NCI-H1417 treated with DMSO at 0.1 percent for 48 hours (cell line): ENCODE measurements around the gene CTRB2.

Source experiments
- DNase-seq: peaks from one replicate; lab custom pipeline; 2025; lab: John Stamatoyannopoulos, UW

Gene CTRB2

GRCh38 chr16:75206749-75207451 is at the start of gene CTRB2:
Gene CTRB2 (minus strand): TSS chr16:75207161. CDS start chr16:75207141, 20 bp downstream.
- no peak for DNase-seq

GRCh38 chr16:75256059-75256571 is 49.2 kb upstream of the CTRB2 start:
- no peak for DNase-seq

- DNase-seq = no peak
Measured at GRCh38 chr16:75254359-75254837, 47.4 kb upstream of the CTRB2 start.

- DNase-seq = no peak
Measured at GRCh38 chr16:75252946-75253911, 46.3 kb upstream of the CTRB2 start.

- no peak for DNase-seq
Measured at GRCh38 chr16:75252049-75252864, 45.3 kb upstream of the CTRB2 start.

- DNase-seq = peak; percentile 18
Measured at GRCh38 chr16:75251280-75252048, 44.5 kb upstream of the CTRB2 start, which contains the start of gene BCAR1. Gene BCAR1 (minus strand): TSS chr16:75251624. CDS start chr16:75251482, 142 bp downstream.

- DNase-seq = no peak
Measured at GRCh38 chr16:75250809-75251279, 43.9 kb upstream of the CTRB2 start.

- DNase-seq = no peak
Measured at GRCh38 chr16:75250089-75250808, 43.3 kb upstream of the CTRB2 start.

- no peak for DNase-seq
Measured at GRCh38 chr16:75249441-75249840, 42.5 kb upstream of the CTRB2 start.

GRCh38 chr16:75248536-75249380 is 41.8 kb upstream of the CTRB2 start:
- no peak for DNase-seq

GRCh38 chr16:75248142-75248535 is 41.2 kb upstream of the CTRB2 start:
- DNase-seq = no peak

- no peak for DNase-seq
Measured at GRCh38 chr16:75247249-75247648, 40.3 kb upstream of the CTRB2 start.

- no peak for DNase-seq
Measured at GRCh38 chr16:75246504-75247205, 39.7 kb upstream of the CTRB2 start.

- DNase-seq = no peak
Measured at GRCh38 chr16:75244844-75245758, 38.1 kb upstream of the CTRB2 start.

GRCh38 chr16:75244225-75244809 is 37.4 kb upstream of the CTRB2 start:
- DNase-seq = no peak

- DNase-seq = no peak
Measured at GRCh38 chr16:75243667-75244224, 36.8 kb upstream of the CTRB2 start.
